GM10248 (cell line): ENCODE measurements around the gene TCF7L2.

Experiments
- CTCF ChIA-PET: fragments of 300-600 bp; sonication (Branson Sonifier 250); formaldehyde crosslinking; extraction: SDS; loops from one replicate; lab custom pipeline; 2021; ENCODE audit warnings: antibody characterized with exemption; lab: Yijun Ruan, JAX
- POLR2A ChIA-PET: fragments of 350-650 bp; sonication (Branson Sonifier 250); formaldehyde crosslinking; extraction: SDS; loops from one replicate; lab custom pipeline; 2020; ENCODE audit warnings: antibody characterized with exemption; lab: Yijun Ruan, JAX
- DNase-seq: peaks from one replicate; pipeline ENCODE4 v3.0.0; 2012; ENCODE audit errors: extremely low spot score
- CTCF ChIP-seq: IDR thresholded peaks from 2 replicates; pipeline ENCODE4 v1.5.1; 2012; ENCODE audit warnings: mild to moderate bottlenecking, low read depth; ENCODE audit errors: extremely low read depth, missing control alignments, control extremely low read depth

TCF7L2 gene

GRCh38 chr10:113175176-113175575, 225.1 kb downstream of the TCF7L2 start:
- ChIA-PET POLR2A (no interaction called here), CTCF (interaction anchor here (1.5 kb wide), 1 partner anchor 26 kb away, joined by 3 read pairs; no protein-coding TSS in a partner anchor)
- no peak for TF ChIP-seq CTCF
- DNase-seq = no peak

GRCh38 chr10:113175756-113176651, 226.0 kb downstream of the TCF7L2 start:
- DNase-seq = no peak
- TF ChIP-seq CTCF = no peak
- POLR2A ChIA-PET = no interaction called here
- CTCF ChIA-PET = no interaction called here

GRCh38 chr10:113176652-113177155, 226.7 kb downstream of the TCF7L2 start:
- ChIA-PET CTCF (no interaction called here), POLR2A (no interaction called here)
- no peak for TF ChIP-seq CTCF

GRCh38 chr10:113177156-113177935, 227.3 kb downstream of the TCF7L2 start:
- no peak for DNase-seq
- TF ChIP-seq CTCF = no peak
- POLR2A ChIA-PET = no interaction called here
- CTCF ChIA-PET = no interaction called here

More at GRCh38 chr10:113176652-113177155, 226.7 kb downstream of the TCF7L2 start:
- no peak for DNase-seq

- TF ChIP-seq CTCF = no peak
- ChIA-PET CTCF (no interaction called here), POLR2A (no interaction called here)
- DNase-seq = no peak
Observed at GRCh38 chr10:113177936-113178335, 227.9 kb downstream of the TCF7L2 start.

GRCh38 chr10:113178771-113179170, 228.7 kb downstream of the TCF7L2 start:
- ChIA-PET POLR2A (no interaction called here), CTCF (no interaction called here)
- no peak for DNase-seq
- TF ChIP-seq CTCF = no peak
